ENCODE data around the gene GK2. TPM values are rescaled to one million over a fixed set of nuclear protein-coding genes. Genes with fewer than 3 reads are reported as not detected.

Gene GK2
- polyA plus RNA-seq, 1 donor from 2014 or later: not detected

DNA sequence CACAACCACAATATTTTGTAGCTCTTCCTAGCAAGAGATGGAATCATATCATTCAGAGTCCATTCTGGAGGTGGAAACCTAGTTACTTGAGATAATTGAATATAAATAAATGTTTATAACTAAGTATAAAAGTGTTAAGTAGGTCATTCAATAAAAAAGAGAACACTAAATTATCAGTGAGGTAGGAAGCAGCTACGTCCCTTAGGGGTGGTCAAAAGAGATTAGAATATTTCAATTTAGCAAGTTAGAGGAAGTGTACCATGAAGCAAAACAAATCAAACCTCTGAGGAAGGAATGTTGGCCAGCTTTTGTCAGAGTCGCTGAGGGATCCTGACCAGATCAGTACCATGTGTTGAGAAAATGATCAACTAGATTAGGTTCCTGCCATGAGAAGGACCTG is 38.0 kb downstream of the GK2 start:
- no peak overlapping the region for H3K27ac ChIP-seq (ENCODE audit: low read length)
- no peak overlapping the region for H3K4me3 ChIP-seq (ENCODE audit: low read length)
- no peaks in the 10 kb centered on the region for H3K36me3 ChIP-seq (ENCODE audit: insufficient read depth, low read length)
- no peaks in the 10 kb centered on the region for H3K79me2 ChIP-seq (replicated peaks; ENCODE audit: insufficient read depth, low read length)
- H3K9me3 ChIP-seq (ENCODE audit: low read length): no peaks in the 10 kb centered on the region
- H4K20me1 ChIP-seq (ENCODE audit: insufficient read depth): no peaks in the 10 kb centered on the region
- no peaks in the 10 kb centered on the region for H3K9me2 ChIP-seq (ENCODE audit: insufficient read depth, low read length)
- TF ChIP-seq SMC3 (conservative IDR thresholded peaks at IDR 0.05; ENCODE audit: poor library complexity): no peak
- no peak for TF ChIP-seq TAF1 (IDR thresholded peaks at IDR 0.05; ENCODE audit: low read depth)
- TF ChIP-seq, protein P1, sequence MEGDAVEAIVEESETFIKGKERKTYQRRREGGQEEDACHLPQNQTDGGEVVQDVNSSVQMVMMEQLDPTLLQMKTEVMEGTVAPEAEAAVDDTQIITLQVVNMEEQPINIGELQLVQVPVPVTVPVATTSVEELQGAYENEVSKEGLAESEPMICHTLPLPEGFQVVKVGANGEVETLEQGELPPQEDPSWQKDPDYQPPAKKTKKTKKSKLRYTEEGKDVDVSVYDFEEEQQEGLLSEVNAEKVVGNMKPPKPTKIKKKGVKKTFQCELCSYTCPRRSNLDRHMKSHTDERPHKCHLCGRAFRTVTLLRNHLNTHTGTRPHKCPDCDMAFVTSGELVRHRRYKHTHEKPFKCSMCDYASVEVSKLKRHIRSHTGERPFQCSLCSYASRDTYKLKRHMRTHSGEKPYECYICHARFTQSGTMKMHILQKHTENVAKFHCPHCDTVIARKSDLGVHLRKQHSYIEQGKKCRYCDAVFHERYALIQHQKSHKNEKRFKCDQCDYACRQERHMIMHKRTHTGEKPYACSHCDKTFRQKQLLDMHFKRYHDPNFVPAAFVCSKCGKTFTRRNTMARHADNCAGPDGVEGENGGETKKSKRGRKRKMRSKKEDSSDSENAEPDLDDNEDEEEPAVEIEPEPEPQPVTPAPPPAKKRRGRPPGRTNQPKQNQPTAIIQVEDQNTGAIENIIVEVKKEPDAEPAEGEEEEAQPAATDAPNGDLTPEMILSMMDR (IDR thresholded peaks at IDR 0.05; ENCODE audit: poor library complexity, severe bottlenecking): no peak
- TF ChIP-seq RAD21 (conservative IDR thresholded peaks at IDR 0.05): no peak
- TF ChIP-seq EP300 (conservative IDR thresholded peaks at IDR 0.05; ENCODE audit: poor library complexity, severe bottlenecking): no peak
- TF ChIP-seq, protein P2, sequence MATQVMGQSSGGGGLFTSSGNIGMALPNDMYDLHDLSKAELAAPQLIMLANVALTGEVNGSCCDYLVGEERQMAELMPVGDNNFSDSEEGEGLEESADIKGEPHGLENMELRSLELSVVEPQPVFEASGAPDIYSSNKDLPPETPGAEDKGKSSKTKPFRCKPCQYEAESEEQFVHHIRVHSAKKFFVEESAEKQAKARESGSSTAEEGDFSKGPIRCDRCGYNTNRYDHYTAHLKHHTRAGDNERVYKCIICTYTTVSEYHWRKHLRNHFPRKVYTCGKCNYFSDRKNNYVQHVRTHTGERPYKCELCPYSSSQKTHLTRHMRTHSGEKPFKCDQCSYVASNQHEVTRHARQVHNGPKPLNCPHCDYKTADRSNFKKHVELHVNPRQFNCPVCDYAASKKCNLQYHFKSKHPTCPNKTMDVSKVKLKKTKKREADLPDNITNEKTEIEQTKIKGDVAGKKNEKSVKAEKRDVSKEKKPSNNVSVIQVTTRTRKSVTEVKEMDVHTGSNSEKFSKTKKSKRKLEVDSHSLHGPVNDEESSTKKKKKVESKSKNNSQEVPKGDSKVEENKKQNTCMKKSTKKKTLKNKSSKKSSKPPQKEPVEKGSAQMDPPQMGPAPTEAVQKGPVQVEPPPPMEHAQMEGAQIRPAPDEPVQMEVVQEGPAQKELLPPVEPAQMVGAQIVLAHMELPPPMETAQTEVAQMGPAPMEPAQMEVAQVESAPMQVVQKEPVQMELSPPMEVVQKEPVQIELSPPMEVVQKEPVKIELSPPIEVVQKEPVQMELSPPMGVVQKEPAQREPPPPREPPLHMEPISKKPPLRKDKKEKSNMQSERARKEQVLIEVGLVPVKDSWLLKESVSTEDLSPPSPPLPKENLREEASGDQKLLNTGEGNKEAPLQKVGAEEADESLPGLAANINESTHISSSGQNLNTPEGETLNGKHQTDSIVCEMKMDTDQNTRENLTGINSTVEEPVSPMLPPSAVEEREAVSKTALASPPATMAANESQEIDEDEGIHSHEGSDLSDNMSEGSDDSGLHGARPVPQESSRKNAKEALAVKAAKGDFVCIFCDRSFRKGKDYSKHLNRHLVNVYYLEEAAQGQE (IDR thresholded peaks at IDR 0.05; ENCODE audit: borderline replicate concordance): no peak
- TF ChIP-seq MXI1 (conservative IDR thresholded peaks at IDR 0.05; ENCODE audit: poor library complexity, severe bottlenecking): no peak
- no peak for TF ChIP-seq EZH2 (IDR thresholded peaks at IDR 0.05; ENCODE audit: borderline replicate concordance, insufficient read depth, low read length, poor library complexity, severe bottlenecking)
- no peak for TF ChIP-seq POLR2AphosphoS5 (IDR thresholded peaks at IDR 0.05)
- H2AFZ ChIP-seq (ENCODE audit: low read depth, low read length): no peak overlapping the region
- H3K27me3 ChIP-seq (ENCODE audit: insufficient read depth, low read depth, low read length): no peaks in the 10 kb centered on the region
- H3K9ac ChIP-seq (ENCODE audit: low read length): no peak overlapping the region
- H3K4me2 ChIP-seq (ENCODE audit: low read length): no peak overlapping the region
- H3F3A ChIP-seq (ENCODE audit: insufficient read depth, low read length, poor library complexity, severe bottlenecking): no peaks in the 10 kb centered on the region

DNA sequence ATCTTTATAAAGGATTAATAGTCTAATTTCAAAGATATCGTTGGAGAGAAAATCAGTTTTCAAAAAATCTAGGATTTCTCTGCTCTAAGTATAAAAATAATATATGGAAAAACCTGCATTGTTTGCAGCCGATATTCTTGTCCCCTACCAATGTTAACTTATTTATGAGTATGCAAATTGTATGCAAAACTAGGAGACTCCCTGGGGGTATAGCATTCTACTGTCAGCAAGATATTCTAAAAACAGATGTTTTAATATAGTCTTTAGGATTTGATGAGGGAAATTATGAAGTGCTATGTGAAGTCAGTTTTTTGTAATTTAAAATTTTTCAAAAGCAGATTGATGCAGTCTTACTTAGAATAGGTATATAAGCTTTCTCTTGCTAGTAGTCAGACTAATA is 40.9 kb downstream of the GK2 start:
- Histone ChIP-seq H3F3A (ENCODE audit: insufficient read depth, low read length, poor library complexity, severe bottlenecking) (no peaks in the 10 kb centered on the region), H4K20me1 (ENCODE audit: insufficient read depth) (no peaks in the 10 kb centered on the region), H3K9ac (ENCODE audit: low read length) (no peak overlapping the region), H3K79me2 (replicated peaks; ENCODE audit: insufficient read depth, low read length) (no peaks in the 10 kb centered on the region), H3K4me2 (ENCODE audit: low read length) (peak overlapping the region; percentile 4), H2AFZ (ENCODE audit: low read depth, low read length) (no peak overlapping the region), H3K9me2 (ENCODE audit: insufficient read depth, low read length) (no peaks in the 10 kb centered on the region), H3K27ac (ENCODE audit: low read length) (peak overlapping the region; percentile 78), H3K36me3 (ENCODE audit: insufficient read depth, low read length) (no peaks in the 10 kb centered on the region), H3K9me3 (ENCODE audit: low read length) (no peaks in the 10 kb centered on the region), H3K27me3 (ENCODE audit: insufficient read depth, low read depth, low read length) (no peaks in the 10 kb centered on the region), H3K4me3 (ENCODE audit: low read length) (peak overlapping the region; percentile 8)
- TF ChIP-seq POLR2AphosphoS5 (IDR thresholded peaks at IDR 0.05) (no peak), SMC3 (conservative IDR thresholded peaks at IDR 0.05; ENCODE audit: poor library complexity) (no peak), TAF1 (IDR thresholded peaks at IDR 0.05; ENCODE audit: low read depth) (no peak)

DNA sequence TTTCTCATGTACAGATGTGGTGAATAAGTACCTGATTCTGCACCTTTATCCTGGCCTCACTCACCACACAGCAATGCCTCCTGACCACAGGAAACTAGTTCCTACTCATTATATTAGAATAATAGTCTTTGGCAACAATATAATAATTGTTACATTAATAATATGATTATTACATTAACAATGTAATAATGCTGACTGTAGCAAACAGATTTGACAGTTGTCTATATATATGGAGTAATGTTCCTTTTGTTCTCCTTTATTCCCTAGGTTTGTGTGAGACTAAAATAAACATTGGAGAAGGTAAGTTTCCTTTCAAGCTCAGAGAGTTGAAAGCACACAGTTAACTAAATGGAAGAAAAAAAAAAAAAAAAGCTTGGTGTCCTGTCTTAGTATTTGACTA is 41.6 kb downstream of the GK2 start:
- no peaks in the 10 kb centered on the region for H3K27me3 ChIP-seq (ENCODE audit: insufficient read depth, low read depth, low read length)

More for the DNA sequence above, 41.6 kb downstream of the GK2 start:
- Histone ChIP-seq H3K9me3 (ENCODE audit: low read length) (no peaks in the 10 kb centered on the region), H4K20me1 (ENCODE audit: insufficient read depth) (no peaks in the 10 kb centered on the region), H3K79me2 (replicated peaks; ENCODE audit: insufficient read depth, low read length) (no peaks in the 10 kb centered on the region), H3K9me2 (ENCODE audit: insufficient read depth, low read length) (no peaks in the 10 kb centered on the region), H3K9ac (ENCODE audit: low read length) (no peak overlapping the region), H3K36me3 (ENCODE audit: insufficient read depth, low read length) (no peaks in the 10 kb centered on the region), H3K4me3 (ENCODE audit: low read length) (no peak overlapping the region), H3F3A (ENCODE audit: insufficient read depth, low read length, poor library complexity, severe bottlenecking) (no peaks in the 10 kb centered on the region), H2AFZ (ENCODE audit: low read depth, low read length) (no peak overlapping the region), H3K27ac (ENCODE audit: low read length) (peak overlapping the region; percentile 78), H3K4me2 (ENCODE audit: low read length) (peak overlapping the region; percentile 4)
- TF ChIP-seq, protein P2 (IDR thresholded peaks at IDR 0.05; ENCODE audit: borderline replicate concordance): no peak

Data from neural cell (in vitro differentiated cells).